Fibroblast of lung (primary cell): ENCODE data around the gene HNRNPLL.

Experiments used
- CTCF ChIP-seq, 2 donors: IDR thresholded peaks in 1 of 2; conservative IDR thresholded peaks in 1 of 2; 1 replicate in 1 of 2; 2 replicates in 1 of 2; pipeline ENCODE4 v1.5.1; 2011 to 2012; ENCODE audit warnings: low read length in 2 of 2, control low read depth in 1 of 2, inconsistent platforms in 1 of 2, low read depth in 1 of 2, mild to moderate bottlenecking in 1 of 2
- EZH2 ChIP-seq: IDR thresholded peaks from 2 replicates; pipeline ENCODE4 v1.5.1; 2012; ENCODE audit warnings: low read length, control low read depth, mild to moderate bottlenecking; ENCODE audit errors: missing control alignments

DNA sequence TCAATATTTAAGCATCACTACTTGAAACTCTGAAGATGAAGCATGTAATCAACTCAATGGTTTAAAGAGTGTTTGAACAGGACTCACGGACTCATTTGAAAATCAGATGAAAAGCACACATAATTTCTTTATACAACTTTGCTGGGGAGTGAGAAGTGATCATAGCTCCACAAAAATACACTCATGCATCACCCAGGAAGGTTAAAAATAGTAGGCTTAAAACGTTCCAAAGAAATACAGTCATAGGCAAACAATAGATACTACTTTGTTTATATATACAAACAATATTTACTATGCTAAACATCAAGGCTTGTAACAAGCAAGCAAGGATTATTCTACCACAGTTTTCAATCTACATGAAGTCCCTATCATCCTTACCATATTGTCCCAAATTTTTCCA is 11.6 kb downstream of the HNRNPLL start:
- TF ChIP-seq CTCF (conservative IDR thresholded peaks at IDR 0.05 in 1 of 2, IDR thresholded peaks at IDR 0.05 in 1 of 2; ENCODE audit: low read depth in 1 of 2, low read length in 2 of 2) = no peak
- no peak for TF ChIP-seq EZH2
